GM23338 (cell line): ENCODE measurements around the gene TENM4. TPM values are rescaled to one million over a fixed set of nuclear protein-coding genes. Genes with fewer than 3 reads are reported as not detected.
A peak's percentile ranks its signal among the peaks of the same experiment; 100 is the strongest.

ENCODE experiments used
- ATAC-seq: fragments of 200-7000 bp; cut with Tn5 transposase; 3 replicates; pipeline ENCODE4 v1.9.1; 2020
- DNase-seq: peaks from one replicate; pipeline ENCODE4 v3.0.0-alpha.2; 2015; ENCODE audit warnings: low spot score
- H2AFZ ChIP-seq: fragments of 200-600 bp; sonication (generic); 2 replicates; pipeline ENCODE4 v1.8.0; 2016; ENCODE audit warnings: antibody characterized with exemption, mild to moderate bottlenecking, moderate library complexity
- H3F3A ChIP-seq: fragments of 200-600 bp; sonication (generic); replicated peaks from 2 replicates; pipeline ENCODE4 v1.8.0; 2017; ENCODE audit warnings: antibody characterized with exemption, mixed run types, low read depth
- H3K27ac ChIP-seq: fragments of 200-600 bp; sonication (generic); 2 replicates; pipeline ENCODE4 v1.6.1; 2016; ENCODE audit warnings: low read depth
- H3K27me3 ChIP-seq: fragments of 200-600 bp; sonication (generic); 2 replicates; pipeline ENCODE4 v1.8.0; 2016; ENCODE audit warnings: mild to moderate bottlenecking, mixed run types, moderate library complexity; ENCODE audit not compliant: insufficient read depth
- H3K36me3 ChIP-seq: fragments of 200-600 bp; sonication (generic); 2 replicates; pipeline ENCODE4 v1.8.0; 2016; ENCODE audit warnings: mild to moderate bottlenecking; ENCODE audit not compliant: insufficient read depth
- H3K4me1 ChIP-seq: fragments of 200-600 bp; sonication (generic); 2 replicates; pipeline ENCODE4 v1.8.0; 2016; ENCODE audit warnings: mild to moderate bottlenecking, moderate library complexity; ENCODE audit not compliant: insufficient read depth
- H3K4me2 ChIP-seq: fragments of 200-600 bp; sonication (generic); 2 replicates; pipeline ENCODE4 v1.7.1; 2017; ENCODE audit warnings: mixed run types
- H3K4me3 ChIP-seq: fragments of 200-600 bp; sonication (generic); 2 replicates; pipeline ENCODE4 v1.6.1; 2016; ENCODE audit warnings: mixed run types
- H3K79me2 ChIP-seq: fragments of 200-600 bp; sonication (generic); replicated peaks from 2 replicates; pipeline ENCODE4 v1.8.0; 2017; ENCODE audit warnings: mild to moderate bottlenecking; ENCODE audit not compliant: insufficient read depth
- H3K9me2 ChIP-seq: fragments of 200-600 bp; sonication (generic); 2 replicates; pipeline ENCODE4 v1.8.0; 2017; ENCODE audit not compliant: insufficient read depth
- H4K20me1 ChIP-seq: fragments of 200-600 bp; sonication (generic); replicated peaks from 2 replicates; pipeline ENCODE4 v1.8.0; 2017; ENCODE audit warnings: mild to moderate bottlenecking; ENCODE audit not compliant: insufficient read depth
- H3K27ac Mint-ChIP-seq: 2 replicates; pipeline ENCODE4 v1.8.0; 2020; ENCODE audit warnings: inconsistent platforms, mild to moderate bottlenecking, moderate library complexity, mixed read lengths
- H3K27me3 Mint-ChIP-seq: 3 replicates; pipeline ENCODE4 v1.8.0; 2022; ENCODE audit warnings: low read depth, mild to moderate bottlenecking, moderate library complexity, mixed read lengths, inconsistent platforms; ENCODE audit not compliant: insufficient read depth, poor library complexity
- H3K36me3 Mint-ChIP-seq: 3 replicates; pipeline ENCODE4 v1.8.0; 2021; ENCODE audit warnings: low read depth, mild to moderate bottlenecking, inconsistent platforms, moderate library complexity, mixed read lengths
- H3K4me1 Mint-ChIP-seq: 3 replicates; pipeline ENCODE4 v1.8.0; 2020; ENCODE audit warnings: mild to moderate bottlenecking, inconsistent platforms, mixed read lengths
- H3K4me3 Mint-ChIP-seq: 3 replicates; pipeline ENCODE4 v1.8.0; 2021; ENCODE audit warnings: moderate library complexity, mild to moderate bottlenecking, inconsistent platforms, mixed read lengths
- H3K9me3 Mint-ChIP-seq: 3 replicates; pipeline ENCODE4 v1.8.0; 2020; ENCODE audit warnings: moderate library complexity, mild to moderate bottlenecking, inconsistent platforms, mixed read lengths
- ETS1 ChIP-seq: IDR thresholded peaks from 2 replicates; pipeline ENCODE4 v1.6.1; 2016; ENCODE audit warnings: antibody characterized with exemption
- EZH2 ChIP-seq: fragments of 200-600 bp; sonication (generic); IDR thresholded peaks from one replicate; pipeline ENCODE4 v1.8.0; 2017; ENCODE audit warnings: antibody characterized with exemption, mild to moderate bottlenecking, low read depth; ENCODE audit not compliant: unreplicated experiment
- EZH2phosphoT487 ChIP-seq: fragments of 200-600 bp; sonication (generic); IDR thresholded peaks from one replicate; pipeline ENCODE4 v1.8.1; 2018; ENCODE audit warnings: antibody characterized with exemption; ENCODE audit not compliant: unreplicated experiment
- JUNB ChIP-seq: IDR thresholded peaks from one replicate; pipeline ENCODE4 v1.6.1; 2016; ENCODE audit warnings: antibody characterized with exemption; ENCODE audit not compliant: unreplicated experiment
- NANOG ChIP-seq: IDR thresholded peaks from 2 replicates; pipeline ENCODE4 v1.6.1; 2016; ENCODE audit warnings: antibody characterized with exemption, borderline replicate concordance
- POLR2AphosphoS5 ChIP-seq: IDR thresholded peaks from 2 replicates; pipeline ENCODE4 v1.6.1; 2016; ENCODE audit warnings: antibody characterized with exemption, low read depth
- REST ChIP-seq: IDR thresholded peaks from one replicate; pipeline ENCODE4 v1.6.1; 2018; ENCODE audit warnings: antibody characterized with exemption; ENCODE audit not compliant: unreplicated experiment
- STAT1 ChIP-seq: IDR thresholded peaks from one replicate; pipeline ENCODE4 v1.6.1; 2016; ENCODE audit warnings: antibody characterized with exemption; ENCODE audit not compliant: unreplicated experiment
- ZNF114 ChIP-seq: fragments of 250-450 bp; sonication (Bioruptor Pico); IDR thresholded peaks from 2 replicates; pipeline ENCODE4 v1.5.0; 2020; ENCODE audit warnings: mild to moderate bottlenecking, moderate library complexity
- polyA plus RNA-seq: library from polyadenylated mRNA; unstranded; fragments of >200 nt; fragmentation: Nextera tagmentation; extraction: Ambion mirVana; gene quantifications from 2 replicates; pipeline ENCODE4 v1.2.1, GENCODE V29; 2016
- total RNA-seq: library from RNA; depleted of rRNA; stranded (reverse); fragments of >200 nt; shearing (Covaris generic); gene quantifications from 2 replicates; pipeline ENCODE4 v1.2.3, GENCODE V29; 2014
- TF ChIP-seq, protein P1 (sequence below), 2 experiments: fragments of 200-600 bp in 1 of 2; sonication (generic) in 1 of 2; conservative IDR thresholded peaks; 2 replicates each; pipeline versions ENCODE4 v1.5.1 to v1.6.1; 2016 to 2017; ENCODE audit warnings: antibody characterized with exemption in 2 of 2, low read depth in 2 of 2, mild to moderate bottlenecking in 2 of 2, moderate library complexity in 1 of 2

TENM4 gene
- total and polyA plus RNA-seq, 2 experiments from 2014 or later, result 7.3 TPM

GRCh38 chr11:79381036-79381435, 59.8 kb downstream of the TENM4 start (continued):
- TF ChIP-seq EZH2, result no peak
- TF ChIP-seq ZNF114 (CRISPR knock-in tag), result no peak
- TF ChIP-seq ETS1, result no peak
- no peak for TF ChIP-seq POLR2AphosphoS5
- no peak for TF ChIP-seq REST
- TF ChIP-seq JUNB, result no peak

DNA sequence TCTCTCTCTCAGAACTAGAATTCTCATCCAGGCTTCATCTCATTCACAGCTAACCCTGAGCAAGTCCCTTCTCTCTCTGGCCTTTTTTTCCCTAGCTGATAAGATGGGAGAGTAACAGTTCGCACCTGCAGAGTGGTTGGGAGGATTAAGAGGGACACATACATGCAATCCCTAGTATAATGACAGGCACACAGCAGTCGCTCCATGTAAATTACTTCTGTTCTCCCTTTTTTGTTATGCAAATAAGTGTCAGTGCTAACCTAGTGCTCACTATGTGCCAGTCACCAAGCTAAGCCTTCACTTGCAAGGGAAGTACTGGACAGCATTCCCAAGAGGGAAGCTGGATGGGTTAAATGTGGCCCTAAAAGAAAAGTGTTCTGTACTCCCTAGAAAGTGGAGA, 63.4 kb downstream of the TENM4 start:
- Histone ChIP-seq H3K4me3 (no peak overlapping the region), H3K27me3 (no peaks in the 10 kb centered on the region), H3F3A (0 out of 2 replicates have a peak, but pooled peaks cover 3% of the 10 kb centered on the region), H3K79me2 (no peaks in the 10 kb centered on the region), H3K4me1 (peaks cover 46% of the 10 kb centered on the region), H3K4me2 (no peak overlapping the region), H3K27ac (no peak overlapping the region), H3K36me3 (no peaks in the 10 kb centered on the region), H4K20me1 (no peaks in the 10 kb centered on the region), H3K9me2 (no peaks in the 10 kb centered on the region), H2AFZ (no peak overlapping the region)
- Mint-ChIP-seq H3K27ac (no peak overlapping the region), H3K36me3 (peaks cover 9% of the 10 kb centered on the region), H3K4me3 (no peak overlapping the region), H3K4me1 (peaks cover 46% of the 10 kb centered on the region), H3K9me3 (peaks cover 9% of the 10 kb centered on the region; the same call in 2 of the 3 replicates), H3K27me3 (peaks cover 4% of the 10 kb centered on the region)
- peak; percentile 41 for DNase-seq
- peak; percentile 55 for ATAC-seq
- no peak for TF ChIP-seq STAT1
- TF ChIP-seq, protein P1, sequence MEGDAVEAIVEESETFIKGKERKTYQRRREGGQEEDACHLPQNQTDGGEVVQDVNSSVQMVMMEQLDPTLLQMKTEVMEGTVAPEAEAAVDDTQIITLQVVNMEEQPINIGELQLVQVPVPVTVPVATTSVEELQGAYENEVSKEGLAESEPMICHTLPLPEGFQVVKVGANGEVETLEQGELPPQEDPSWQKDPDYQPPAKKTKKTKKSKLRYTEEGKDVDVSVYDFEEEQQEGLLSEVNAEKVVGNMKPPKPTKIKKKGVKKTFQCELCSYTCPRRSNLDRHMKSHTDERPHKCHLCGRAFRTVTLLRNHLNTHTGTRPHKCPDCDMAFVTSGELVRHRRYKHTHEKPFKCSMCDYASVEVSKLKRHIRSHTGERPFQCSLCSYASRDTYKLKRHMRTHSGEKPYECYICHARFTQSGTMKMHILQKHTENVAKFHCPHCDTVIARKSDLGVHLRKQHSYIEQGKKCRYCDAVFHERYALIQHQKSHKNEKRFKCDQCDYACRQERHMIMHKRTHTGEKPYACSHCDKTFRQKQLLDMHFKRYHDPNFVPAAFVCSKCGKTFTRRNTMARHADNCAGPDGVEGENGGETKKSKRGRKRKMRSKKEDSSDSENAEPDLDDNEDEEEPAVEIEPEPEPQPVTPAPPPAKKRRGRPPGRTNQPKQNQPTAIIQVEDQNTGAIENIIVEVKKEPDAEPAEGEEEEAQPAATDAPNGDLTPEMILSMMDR (conservative IDR thresholded peaks at IDR 0.05; ENCODE audit: low read depth in 2 of 2), result no peak
- TF ChIP-seq EZH2, result no peak
- TF ChIP-seq REST, result no peak
- TF ChIP-seq ZNF114 (CRISPR knock-in tag), result no peak
- TF ChIP-seq EZH2phosphoT487, result no peak
- no peak for TF ChIP-seq NANOG
